Neural crest cell (in vitro differentiated cells): ENCODE data around the gene ECSIT. TPM values are rescaled to one million over a fixed set of nuclear protein-coding genes. Genes with fewer than 3 reads are reported as not detected.
"Not testable (repeated sequence)": the region's sequence is repeated elsewhere in the genome, so short reads cannot be mapped to it uniquely, and the experiment has no call there.

Source experiments
- DNase-seq: peaks from one replicate; pipeline ENCODE4 v3.0.0; 2021; ENCODE audit warnings: low read depth, mixed read lengths, low spot score
- H3K27ac Mint-ChIP-seq: one replicate; pipeline ENCODE4 v1.8.0; 2021; ENCODE audit warnings: mild to moderate bottlenecking, mixed read lengths; ENCODE audit not compliant: unreplicated experiment
- H3K27me3 Mint-ChIP-seq: 2 replicates; pipeline ENCODE4 v1.8.0; 2021; ENCODE audit warnings: low read depth, mild to moderate bottlenecking, mixed read lengths
- H3K36me3 Mint-ChIP-seq: 2 replicates; pipeline ENCODE4 v1.8.0; 2021; ENCODE audit warnings: low read depth, mild to moderate bottlenecking, mixed read lengths
- H3K4me1 Mint-ChIP-seq: 2 replicates; pipeline ENCODE4 v1.8.0; 2021; ENCODE audit warnings: mixed read lengths
- H3K4me3 Mint-ChIP-seq: one replicate; pipeline ENCODE4 v1.8.0; 2021; ENCODE audit warnings: mild to moderate bottlenecking, mixed read lengths
- H3K9me3 Mint-ChIP-seq: 2 replicates; pipeline ENCODE4 v1.8.0; 2021; ENCODE audit warnings: mixed read lengths
- CTCF ChIP-seq: fragments of 200-600 bp; sonication (generic); conservative IDR thresholded peaks from 2 replicates; pipeline ENCODE4 v1.5.0; 2021; ENCODE audit warnings: antibody characterized with exemption, mild to moderate bottlenecking
- long read RNA-seq: library from polyadenylated mRNA; unstranded; transcript quantifications from one replicate; pipeline ENCODE4 v2.0.0, GENCODE V29; 2020
- total RNA-seq: library from RNA; stranded (reverse); gene quantifications from 2 replicates; pipeline ENCODE4 v1.2.1, GENCODE V29; 2021

The ECSIT gene, protein sequence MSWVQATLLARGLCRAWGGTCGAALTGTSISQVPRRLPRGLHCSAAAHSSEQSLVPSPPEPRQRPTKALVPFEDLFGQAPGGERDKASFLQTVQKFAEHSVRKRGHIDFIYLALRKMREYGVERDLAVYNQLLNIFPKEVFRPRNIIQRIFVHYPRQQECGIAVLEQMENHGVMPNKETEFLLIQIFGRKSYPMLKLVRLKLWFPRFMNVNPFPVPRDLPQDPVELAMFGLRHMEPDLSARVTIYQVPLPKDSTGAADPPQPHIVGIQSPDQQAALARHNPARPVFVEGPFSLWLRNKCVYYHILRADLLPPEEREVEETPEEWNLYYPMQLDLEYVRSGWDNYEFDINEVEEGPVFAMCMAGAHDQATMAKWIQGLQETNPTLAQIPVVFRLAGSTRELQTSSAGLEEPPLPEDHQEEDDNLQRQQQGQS
- total RNA-seq: 46.0 and 49.4 TPM in 2 replicates
- long read RNA-seq, transcript ECSIT-202 (8 exons, 1,700 nt): major isoform, 22 of 28 reads
- long read RNA-seq, partial matches to known transcripts: 0 of 28 reads
- long read RNA-seq, other reads (novel, unspliced or antisense): 4 of 28 reads

DNA sequence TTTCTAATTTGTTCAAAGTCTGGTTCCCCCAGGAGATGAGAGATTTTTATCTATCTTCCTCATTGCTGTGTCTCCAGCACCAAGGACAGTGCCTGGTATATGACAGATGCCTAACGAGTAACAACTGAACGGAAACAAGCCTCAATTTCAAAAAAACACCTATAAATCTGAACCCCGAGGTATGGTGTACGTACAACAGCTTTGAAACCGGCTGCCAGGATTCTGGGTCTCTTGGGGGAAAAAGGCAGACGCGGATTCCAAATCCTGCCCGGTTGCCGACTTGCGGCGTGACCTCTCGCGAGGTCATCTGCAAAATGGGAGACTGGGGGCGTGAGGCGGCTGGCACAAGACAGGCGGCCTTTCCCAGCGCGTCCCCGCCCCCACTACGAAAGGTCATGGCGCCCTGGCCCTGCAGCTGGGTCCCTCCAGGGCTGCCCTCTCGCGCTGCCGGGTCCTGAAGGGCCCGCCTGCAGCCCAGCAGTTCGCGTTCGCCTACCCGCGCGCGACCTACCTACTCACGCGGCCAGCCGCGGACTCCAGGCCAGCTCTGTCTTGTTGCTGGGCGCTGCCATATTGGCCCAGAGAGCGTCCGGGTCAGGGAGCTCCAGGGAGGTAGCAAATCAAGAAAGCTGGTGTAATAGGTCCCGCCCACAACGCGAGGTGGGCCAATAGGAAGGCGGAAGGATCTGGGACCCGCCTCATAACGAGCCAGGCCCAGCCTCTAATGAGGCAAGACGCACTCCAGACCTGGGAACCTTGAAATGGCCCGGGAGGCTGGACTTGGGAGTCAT, at the start of gene ECSIT:
Gene ECSIT (minus strand): TSS at position 584 of the 791 bp plus-strand sequence. CDS start 9,964 bp downstream, outside the sequence.
- Mint-ChIP-seq H3K36me3 (no peaks in the 10 kb centered on the region), H3K27me3 (no peaks in the 10 kb centered on the region), H3K4me3 (peak within 1 kb of the TSS; percentile 98), H3K27ac (peak within 1 kb of the TSS; percentile 95), H3K9me3 (peaks cover 2% of the 10 kb centered on the region), H3K4me1 (peaks cover 21% of the 10 kb centered on the region)
- DNase-seq: peak; percentile 92
- TF ChIP-seq CTCF: no peak

DNA sequence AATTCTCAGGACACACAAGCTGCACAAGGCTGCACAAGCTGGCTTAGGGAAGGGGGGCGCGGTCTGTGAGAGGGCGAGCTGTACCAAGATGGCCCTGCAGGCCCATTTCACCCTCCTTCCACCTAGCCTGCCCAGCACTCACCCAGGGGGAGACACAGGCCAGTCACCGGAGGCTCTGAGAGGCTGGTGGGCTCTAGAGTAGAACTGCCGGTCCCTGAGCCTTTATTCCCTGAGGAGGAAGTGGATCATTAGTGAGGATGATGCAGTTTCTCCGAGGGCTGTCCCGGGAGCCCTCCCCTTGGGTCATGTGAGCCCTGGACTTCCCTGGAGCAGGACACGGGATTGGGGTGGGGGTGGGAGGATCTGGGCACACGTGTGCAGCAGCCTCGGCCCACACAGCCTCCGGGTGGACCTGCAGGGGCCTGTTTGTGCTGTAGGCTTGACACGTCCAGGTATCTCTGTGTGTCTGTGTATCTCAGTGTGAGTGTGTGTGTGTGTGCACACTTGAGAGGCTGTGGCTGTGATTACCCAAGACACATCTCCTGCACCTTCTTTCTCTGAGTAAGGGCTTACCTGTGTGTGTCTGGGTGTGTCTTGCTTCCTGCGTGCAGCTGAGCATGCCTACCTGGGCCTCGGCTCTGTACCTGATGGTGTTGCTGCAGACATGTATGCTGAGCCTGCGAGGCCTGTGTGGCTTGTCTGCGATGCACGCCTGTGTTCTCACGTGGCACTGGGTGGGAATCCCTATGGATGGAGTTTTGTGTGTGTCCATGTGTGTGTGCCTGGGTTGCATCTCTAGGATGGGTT, 48.7 kb upstream of the ECSIT start, which contains the start of gene ACP5:
Gene ACP5 (minus strand): TSS at position 195 of the 807 bp plus-strand sequence. CDS start 328 bp downstream, outside the sequence.
- DNase-seq: no peak
- no peak within 1 kb of the TSS for H3K4me3 Mint-ChIP-seq

GRCh38 chr19:11576227-11576626, 47.3 kb upstream of the ECSIT start:
- H3K4me3 Mint-ChIP-seq: no peak overlapping the region
- TF ChIP-seq CTCF: no peak
- peaks cover 7% of the 10 kb centered on the region for H3K27me3 Mint-ChIP-seq
- no peaks in the 10 kb centered on the region for H3K4me1 Mint-ChIP-seq
- no peaks in the 10 kb centered on the region for H3K36me3 Mint-ChIP-seq
- no peaks in the 10 kb centered on the region for H3K9me3 Mint-ChIP-seq
- DNase-seq: no peak
- no peak overlapping the region for H3K27ac Mint-ChIP-seq

More for the DNA sequence above, 48.7 kb upstream of the ECSIT start, which contains the start of gene ACP5:
- Mint-ChIP-seq H3K27ac (peak within 1 kb of the TSS; percentile 57), H3K36me3 (no peaks in the 10 kb centered on the region), H3K27me3 (peaks cover 7% of the 10 kb centered on the region), H3K4me1 (peaks cover 4% of the 10 kb centered on the region), H3K9me3 (no peaks in the 10 kb centered on the region)
- TF ChIP-seq CTCF: no peak

GRCh38 chr19:11574689-11575088, 45.8 kb upstream of the ECSIT start:
- H3K36me3 Mint-ChIP-seq: no peaks in the 10 kb centered on the region
- no peaks in the 10 kb centered on the region for H3K4me1 Mint-ChIP-seq
- no peaks in the 10 kb centered on the region for H3K9me3 Mint-ChIP-seq
- no peak overlapping the region for H3K4me3 Mint-ChIP-seq
- TF ChIP-seq CTCF: no peak
- DNase-seq: no peak
- peaks cover 3% of the 10 kb centered on the region for H3K27me3 Mint-ChIP-seq
- H3K27ac Mint-ChIP-seq: no peak overlapping the region

DNA sequence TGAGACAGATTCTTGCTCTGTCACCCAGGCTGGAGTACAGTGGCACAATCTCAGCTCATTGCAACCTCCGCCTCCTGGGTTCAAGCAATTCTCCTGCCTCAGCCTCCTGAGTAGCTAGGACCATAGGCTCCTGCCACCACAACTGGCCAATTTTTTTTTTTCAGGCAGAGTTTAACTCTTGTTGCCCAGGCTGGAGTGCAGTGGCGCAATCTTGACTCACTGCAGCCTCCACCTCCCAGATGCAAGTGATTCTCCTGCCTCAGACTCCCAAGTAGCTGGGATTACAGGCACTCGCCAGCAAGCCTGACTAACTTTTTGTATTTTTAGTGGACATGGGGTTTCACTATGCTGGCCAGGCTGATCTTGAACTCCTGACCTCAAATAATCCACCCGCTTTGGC, 44.8 kb upstream of the ECSIT start:
- H3K27me3 Mint-ChIP-seq, H3K9me3 Mint-ChIP-seq, H3K27ac Mint-ChIP-seq, DNase-seq, H3K4me1 Mint-ChIP-seq, H3K4me3 Mint-ChIP-seq, H3K36me3 Mint-ChIP-seq: not testable (repeated sequence)

DNA sequence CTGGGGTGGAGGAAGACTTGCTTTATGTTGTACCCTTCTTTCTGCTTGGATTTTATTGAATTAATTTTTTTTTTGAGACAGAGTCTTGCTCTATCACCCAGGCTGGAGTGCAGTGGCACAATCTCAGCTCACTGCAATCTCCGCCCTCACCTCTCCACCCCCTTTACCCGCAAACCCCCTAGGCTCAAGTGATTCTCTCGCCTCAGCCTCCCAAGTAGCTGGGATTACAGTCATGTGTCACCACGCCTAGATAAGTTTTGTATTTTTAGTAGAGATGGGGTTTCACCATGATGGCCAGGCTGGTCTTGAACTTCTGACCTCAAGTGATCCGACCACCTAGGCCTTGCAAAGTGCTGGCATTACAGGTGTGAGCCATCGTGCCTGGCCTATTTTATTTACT, 44.4 kb upstream of the ECSIT start:
- DNase-seq: not testable (repeated sequence)

More for the DNA sequence above, 44.4 kb upstream of the ECSIT start:
- not testable (repeated sequence) for H3K9me3 Mint-ChIP-seq, H3K4me3 Mint-ChIP-seq, H3K4me1 Mint-ChIP-seq, H3K36me3 Mint-ChIP-seq, H3K27ac Mint-ChIP-seq, H3K27me3 Mint-ChIP-seq
